NCI-H82 (cell line): ENCODE data around the gene TTYH2.
"Not testable (repeated sequence)": the region's sequence is repeated elsewhere in the genome, so short reads cannot be mapped to it uniquely, and the experiment has no call there.

Source experiments
- DNase-seq: peaks from one replicate; lab custom pipeline; 2025; lab: John Stamatoyannopoulos, UW

Gene TTYH2

DNA sequence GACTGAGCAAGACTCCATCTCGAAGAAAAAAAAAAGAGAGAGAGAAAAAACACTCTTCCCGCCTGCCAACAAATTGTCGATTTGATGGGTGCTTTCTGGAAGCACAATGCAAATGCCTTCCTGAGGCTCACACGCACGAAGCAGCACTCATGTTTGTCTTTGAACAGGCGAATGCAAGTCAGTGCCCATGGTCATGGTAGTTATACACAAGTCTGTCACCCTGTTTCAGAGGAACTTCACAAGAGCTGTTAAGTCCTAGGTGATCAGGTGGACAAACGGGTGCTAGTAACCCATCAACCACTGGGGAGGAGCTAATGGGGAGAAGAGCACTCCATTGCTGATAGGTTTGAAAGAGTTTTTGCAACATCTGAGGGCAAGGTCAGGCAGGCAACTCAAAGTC is 54.2 kb downstream of the TTYH2 start:
- no peak for DNase-seq

DNA sequence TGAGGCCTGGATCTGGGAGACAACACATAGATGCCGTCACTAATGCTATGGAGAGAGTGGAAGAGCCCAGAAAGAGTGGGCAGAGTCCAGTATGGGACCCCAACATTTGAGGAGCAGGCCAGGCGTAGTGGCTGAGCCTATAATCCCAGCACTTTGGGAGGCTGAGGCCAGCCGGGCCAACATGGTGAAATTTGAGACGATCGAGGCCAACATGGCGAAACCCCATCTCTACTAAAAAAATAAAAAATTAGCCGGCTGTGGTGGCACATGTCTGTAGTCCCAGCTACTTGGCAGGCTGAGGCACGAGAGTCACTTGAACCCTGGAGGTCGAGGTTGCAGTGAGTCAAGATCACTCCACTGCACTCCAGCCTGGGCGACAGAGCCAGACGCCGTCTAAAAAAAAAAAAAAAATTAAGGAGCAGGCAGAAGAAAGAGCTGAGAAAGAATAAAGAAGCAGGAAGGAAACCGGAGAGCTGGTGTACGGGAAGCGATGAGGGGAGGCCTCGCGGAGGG is 54.7 kb downstream of the TTYH2 start:
- DNase-seq: no peak

DNA sequence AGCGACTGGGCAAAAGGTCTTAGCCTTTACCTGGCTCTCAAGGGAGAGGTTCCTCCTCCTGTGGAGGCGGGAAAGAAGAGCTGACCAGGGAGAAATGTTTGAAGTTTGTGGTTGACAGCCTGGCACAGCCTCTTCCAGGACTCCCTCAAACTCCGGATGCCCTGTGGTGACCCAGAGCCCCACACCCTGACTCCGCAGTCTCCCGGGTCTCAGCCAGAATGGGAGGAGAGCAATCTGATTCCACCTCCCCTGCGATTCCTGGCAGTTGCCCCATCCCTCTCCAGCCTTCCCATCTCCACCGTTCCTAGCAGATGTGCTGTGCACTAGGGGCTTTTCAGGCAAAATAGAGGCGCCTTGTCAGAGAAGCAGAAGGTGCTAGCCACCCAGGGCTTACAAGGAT is 55.2 kb downstream of the TTYH2 start:
- no peak for DNase-seq

DNA sequence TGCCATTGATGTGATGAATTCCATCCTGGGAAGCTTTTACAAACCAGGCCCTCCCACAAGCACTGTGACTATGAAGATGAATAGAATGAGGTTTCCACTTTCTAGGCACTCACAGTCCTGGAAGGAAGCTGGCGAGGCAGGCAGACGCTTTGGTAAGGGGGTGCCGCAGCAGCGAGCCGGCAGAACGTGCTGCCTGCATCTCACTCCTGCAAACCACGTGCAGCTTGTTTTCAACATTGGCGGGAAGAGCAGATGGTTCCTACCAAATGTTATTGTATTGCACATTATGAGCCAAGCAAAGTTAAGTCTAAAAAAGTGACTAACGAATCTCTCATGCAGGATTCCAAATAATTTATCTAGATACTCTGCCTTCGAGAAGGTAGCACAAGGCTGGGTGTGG is 57.0 kb downstream of the TTYH2 start:
- DNase-seq: no peak

DNA sequence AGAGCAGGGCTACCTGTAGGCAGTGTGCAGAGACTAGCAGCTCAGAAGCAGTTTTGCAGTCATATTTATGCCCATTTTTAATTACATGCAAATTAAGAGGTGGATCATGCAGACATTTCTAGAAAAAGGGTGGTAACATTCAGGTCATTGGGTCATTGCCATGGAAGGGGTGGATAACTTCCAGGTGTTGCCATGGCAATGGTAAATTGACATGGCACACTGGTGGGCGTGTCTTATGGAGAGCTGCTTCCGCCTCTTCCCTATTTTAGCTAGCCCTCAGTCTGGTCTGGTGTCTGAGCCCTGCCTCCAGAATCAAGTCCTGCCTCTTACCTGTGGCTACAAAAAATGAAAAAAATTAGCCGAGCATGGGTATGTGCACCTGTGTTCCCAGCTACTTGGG is 57.9 kb downstream of the TTYH2 start:
- DNase-seq: peak; percentile 15

DNA sequence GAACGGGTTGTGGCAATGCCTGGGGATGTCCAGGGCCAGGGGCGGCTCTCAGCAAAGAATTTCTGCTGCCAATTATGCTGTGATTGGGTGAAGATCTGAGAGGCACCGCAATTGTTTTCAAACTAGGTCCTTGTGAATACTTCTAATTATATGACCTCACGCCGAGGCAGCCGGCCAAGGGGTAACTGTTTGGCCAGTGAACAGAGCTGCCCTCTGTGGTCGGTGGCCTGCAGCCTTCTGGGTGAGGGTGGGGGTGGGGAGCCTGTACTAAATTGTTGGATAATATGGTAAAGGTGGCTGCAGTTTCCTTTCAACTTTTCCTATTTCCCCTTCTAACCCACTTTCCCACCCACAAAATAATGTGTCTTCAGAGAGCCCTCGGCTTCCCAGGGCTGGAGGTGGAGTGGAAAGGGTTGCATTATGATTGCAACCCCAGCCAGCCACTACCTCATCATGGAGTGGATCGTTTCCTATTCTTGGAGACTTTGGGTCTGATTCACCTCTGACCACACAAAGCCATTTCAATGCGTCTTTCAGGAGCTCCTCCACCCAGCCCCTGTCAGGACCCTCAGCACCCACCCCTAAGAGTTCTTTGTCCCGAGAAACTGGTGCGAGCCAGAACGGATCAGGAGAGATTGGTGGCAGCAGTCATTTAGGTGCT is 58.7 kb downstream of the TTYH2 start:
- no peak for DNase-seq

DNA sequence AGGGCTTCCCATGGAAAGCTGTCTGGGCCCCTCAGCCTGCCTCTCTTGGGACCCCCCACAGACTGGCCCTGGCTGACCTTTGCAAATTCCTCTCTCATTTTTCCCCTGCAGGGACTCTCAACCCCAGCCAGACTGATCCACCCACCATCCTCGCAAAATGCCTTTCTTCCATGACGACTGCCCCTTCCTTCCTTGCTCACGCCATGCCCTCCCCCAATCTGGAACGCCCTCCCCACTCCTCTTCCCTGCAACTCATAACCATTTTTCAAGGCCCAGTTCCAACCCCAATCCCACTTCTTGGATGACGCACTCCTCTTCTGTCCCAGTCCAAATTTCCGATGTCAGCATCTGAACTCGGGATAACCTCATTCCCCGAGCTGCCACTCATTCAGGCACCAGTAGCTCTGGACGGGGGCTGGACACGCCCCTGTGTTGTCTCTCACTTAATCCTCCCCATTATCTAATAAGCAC is 59.4 kb downstream of the TTYH2 start:
- peak; percentile 85 for DNase-seq

DNA sequence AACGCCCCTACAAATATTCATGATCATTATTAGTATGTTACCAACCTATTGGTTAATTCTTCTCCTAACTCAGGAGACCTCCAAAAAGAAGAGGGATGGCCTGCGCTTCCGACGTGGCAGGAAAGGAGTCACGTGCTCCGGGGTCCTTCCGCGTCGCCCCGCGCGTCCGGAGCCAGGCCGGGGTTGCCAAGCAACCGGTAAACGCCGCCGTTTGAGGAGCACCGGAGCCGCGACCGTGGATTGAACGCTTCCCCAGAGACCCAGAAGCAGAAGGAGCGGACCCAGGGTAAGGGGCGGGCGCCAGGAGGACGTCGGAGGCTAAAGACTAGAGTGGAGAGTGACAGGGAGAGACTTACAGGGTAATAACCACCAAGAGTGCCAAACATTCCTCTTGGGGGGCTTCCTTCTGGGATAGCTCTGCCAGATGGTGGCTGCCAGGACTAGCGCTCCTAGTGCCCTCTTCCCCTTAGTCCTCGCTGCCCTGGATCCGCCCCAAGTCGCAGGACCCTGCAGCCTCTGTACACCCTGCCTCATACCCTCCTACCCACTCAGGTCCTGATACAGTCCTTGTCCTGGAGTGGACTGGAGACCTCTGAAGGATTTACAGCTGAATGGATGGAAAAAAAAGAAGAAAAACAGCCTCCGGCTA is 60.8 kb downstream of the TTYH2 start, which contains the start of gene DNAI2:
Gene DNAI2 (plus strand): TSS at position 175 of the 649 bp plus-strand sequence. CDS start 7,584 bp downstream, outside the sequence.
- DNase-seq: peak; percentile 76

DNA sequence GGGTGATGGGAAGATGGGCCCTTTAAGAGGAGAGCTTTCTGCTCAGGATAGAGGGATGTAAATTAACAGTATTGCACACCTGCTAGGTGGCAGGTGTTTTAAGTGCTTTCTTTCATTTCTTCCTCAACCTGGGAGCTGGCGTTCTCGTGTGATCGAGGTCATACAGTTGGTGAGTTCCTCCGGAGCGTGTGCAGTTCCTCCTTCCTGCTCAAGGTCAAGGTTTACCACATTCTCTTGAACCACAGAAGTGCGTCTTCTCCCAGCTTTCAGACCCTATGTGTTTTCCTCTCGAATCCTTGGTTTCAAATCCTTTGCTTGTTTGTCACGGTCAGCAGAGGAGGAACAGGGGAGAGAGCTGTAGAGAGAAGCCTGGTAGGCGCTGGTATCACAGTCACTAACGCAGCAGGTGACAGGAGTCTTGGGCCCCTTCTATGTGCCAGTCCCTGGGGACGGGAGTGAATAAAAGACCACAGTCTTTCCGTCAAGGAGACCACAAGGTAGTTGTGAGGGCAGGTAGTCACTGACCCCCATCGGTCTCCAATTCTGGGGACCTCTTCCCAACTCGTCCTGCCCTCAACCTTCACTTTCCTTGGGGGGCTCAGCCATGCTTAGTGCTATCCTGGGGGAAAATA is 61.5 kb downstream of the TTYH2 start:
- no peak for DNase-seq

DNA sequence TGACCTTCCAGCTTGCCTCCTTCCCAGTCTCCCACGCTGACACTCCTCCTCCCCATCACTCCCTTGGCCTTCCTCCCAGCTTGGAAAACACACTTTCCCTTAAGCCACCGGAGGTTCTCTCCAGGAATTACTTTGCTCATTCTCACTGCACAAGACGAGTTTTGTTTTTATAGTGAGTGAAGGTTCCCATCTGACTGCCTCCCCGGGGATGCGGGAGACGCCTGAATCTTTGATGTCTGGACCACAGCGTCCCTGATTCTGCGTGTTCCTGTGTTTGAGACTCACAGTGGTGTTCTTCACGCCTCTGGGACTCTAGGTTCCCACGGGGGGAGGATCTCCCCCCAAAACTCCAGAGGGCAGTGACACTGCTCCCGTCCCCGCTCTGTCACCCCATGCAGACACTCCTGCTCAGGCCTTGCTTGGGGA is 62.7 kb downstream of the TTYH2 start:
- DNase-seq: no peak

DNA sequence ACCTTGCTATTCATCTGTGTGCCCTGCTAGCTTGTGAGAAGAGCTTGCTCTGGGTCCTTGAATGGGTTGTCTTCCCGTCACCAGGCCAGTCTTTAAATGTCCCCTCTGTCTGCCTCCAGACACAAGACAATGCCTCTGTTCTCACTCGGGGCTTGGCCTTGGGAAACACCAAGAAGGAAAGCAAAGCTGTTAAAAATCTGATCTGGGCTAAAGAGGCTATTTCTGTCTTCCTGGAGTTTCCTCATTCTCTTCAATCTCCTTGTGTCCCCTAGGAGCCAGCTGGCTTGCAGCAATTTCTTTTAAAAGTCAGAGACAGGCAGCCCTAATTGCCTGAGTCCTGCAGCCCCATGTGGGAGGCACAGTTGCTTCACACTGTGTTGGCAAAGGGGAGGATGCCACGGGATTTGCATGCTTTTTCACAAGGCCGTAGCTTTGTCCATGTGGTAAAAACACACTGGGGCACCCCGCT is 63.2 kb downstream of the TTYH2 start:
- no peak for DNase-seq

DNA sequence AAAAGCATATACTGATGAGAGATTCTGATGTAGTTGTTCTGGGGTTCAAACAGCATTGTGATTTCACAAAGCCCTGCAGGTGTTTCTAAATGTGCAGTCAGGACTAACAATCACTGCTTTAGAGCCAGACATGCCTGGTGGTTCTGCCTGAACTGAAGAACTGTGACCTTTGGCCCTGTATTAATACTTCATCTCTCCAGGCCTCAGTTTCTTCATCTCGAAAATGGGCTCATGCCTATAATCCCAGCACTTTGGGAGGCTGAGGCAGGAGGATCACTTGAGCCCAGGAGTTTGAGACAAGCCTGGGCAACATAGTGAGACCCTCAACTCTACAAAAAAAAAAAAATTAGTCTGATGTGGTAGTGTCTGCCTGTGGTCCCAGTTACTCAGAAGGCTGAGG is 64.6 kb downstream of the TTYH2 start:
- no peak for DNase-seq

DNA sequence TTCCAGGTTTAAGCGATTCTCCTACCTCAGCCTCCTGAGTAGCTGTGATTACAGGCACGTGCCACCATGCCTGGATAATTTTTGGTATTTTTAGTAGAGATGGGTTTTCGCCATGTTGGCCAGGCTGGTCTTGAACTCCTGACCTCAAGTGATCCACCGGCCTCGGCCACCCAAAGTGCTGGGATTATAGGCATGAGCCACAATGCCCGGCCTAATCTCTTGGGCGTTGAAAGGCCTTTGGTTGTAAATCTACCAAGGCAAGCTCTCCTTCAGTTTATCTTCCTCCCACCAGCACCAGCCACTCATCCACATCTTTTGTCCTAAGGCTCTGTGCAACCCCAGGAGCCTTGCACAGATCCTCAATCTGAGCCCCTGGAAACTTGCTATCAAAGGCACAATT is 66.2 kb downstream of the TTYH2 start:
- not testable (repeated sequence) for DNase-seq

DNA sequence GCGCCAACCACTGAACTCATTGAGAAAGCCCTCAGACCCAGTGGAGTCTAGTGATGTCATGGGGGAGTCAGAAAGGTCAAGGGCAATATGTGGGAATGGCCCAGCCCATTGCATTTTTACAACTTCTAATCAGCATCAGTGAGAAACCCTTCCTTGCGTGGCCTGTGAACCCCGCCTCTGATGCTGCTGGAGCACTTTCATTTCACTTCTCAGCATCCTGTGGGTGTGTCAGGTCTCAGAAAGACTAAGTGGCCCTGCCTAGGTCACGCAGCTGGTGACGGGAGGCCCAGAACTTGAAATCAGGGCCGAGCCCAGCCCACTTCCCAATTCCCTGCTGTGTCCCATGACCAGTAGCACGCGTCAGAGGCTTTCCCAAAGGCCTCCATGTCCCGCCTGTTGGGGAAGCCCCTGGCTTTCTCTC is 66.7 kb downstream of the TTYH2 start:
- DNase-seq: no peak

DNA sequence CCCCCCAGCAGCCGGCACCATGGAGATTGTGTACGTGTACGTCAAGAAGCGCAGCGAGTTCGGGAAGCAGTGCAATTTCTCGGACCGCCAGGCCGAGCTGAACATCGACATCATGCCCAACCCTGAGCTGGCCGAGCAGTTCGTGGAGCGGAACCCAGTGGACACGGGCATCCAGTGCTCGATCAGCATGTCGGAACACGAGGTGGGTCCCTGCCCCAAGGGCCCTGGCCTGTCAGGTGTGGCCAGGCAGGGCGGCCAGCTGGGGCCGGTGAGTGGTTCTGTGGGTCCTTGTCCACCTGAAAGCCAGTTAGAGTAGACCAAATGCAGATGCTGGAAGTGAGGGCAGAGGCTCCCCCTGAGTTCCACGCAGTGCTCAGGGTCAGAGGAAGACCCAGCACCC is 68.4 kb downstream of the TTYH2 start:
- no peak for DNase-seq

DNA sequence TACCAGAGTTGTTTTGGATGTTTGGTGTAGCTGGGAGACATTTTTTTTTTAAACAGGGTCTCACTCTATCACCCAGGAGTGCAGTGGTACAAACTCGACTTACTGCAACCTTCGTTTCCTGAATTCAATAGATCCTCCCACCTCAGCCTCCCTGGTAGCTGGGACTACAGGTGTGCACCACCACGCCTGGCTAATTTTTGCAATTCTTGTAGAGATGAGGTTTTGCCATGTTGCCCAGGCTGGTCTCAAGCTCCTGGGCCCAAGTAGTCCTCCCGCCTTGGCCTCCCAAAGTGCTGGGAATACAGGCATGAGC is 68.9 kb downstream of the TTYH2 start:
- not testable (repeated sequence) for DNase-seq

DNA sequence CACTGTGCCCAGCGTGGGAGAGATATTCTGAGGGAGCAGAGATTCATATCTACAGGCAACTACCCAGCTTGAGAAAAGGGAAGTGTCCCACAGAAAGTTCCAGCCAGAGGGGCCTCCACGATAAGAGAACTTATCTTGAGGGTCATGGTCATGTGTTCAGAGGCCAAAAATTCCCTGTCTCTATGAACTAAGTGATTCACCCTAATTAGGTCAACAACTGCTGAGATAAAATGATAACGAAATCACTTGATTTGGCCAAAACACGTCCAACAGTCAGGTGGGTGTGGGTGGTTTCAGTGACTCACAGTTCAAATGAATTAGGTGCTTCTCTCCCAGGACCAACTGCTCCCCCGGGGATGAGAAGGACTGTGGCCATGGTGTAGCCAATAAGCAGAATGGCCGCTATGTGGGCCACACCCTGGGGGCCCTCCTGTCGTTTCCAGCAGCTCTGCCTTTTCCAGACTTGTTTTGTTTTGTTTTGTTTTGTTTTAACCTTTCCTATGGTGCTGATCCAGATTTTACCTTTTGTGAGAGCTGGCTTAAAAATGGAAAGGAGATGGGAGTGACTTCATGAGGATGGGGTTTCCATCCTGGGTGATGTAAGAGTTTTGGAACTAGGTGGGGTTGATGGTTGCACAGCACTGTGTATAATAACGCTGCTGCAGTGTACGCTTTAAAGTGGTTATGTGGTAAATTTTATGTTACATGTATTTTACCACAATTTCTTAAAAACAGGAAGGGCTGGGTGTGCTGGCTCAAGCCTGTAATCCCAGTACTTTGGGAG is 69.4 kb downstream of the TTYH2 start:
- DNase-seq: no peak

DNA sequence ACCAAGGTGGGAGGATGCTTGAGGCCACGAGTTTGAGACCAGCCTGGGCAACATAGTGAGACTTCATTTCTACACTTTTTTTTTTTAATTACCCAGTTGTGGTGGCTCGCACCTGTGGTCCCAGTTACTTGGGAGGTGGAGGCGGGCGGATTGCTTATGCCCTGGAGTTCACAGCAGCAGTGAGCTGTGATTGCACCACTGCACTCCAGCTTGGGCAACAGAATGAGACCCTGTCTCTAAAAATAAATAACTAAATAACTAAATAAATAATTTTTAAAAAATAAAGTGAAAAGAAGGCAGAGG is 70.0 kb downstream of the TTYH2 start:
- no peak for DNase-seq

DNA sequence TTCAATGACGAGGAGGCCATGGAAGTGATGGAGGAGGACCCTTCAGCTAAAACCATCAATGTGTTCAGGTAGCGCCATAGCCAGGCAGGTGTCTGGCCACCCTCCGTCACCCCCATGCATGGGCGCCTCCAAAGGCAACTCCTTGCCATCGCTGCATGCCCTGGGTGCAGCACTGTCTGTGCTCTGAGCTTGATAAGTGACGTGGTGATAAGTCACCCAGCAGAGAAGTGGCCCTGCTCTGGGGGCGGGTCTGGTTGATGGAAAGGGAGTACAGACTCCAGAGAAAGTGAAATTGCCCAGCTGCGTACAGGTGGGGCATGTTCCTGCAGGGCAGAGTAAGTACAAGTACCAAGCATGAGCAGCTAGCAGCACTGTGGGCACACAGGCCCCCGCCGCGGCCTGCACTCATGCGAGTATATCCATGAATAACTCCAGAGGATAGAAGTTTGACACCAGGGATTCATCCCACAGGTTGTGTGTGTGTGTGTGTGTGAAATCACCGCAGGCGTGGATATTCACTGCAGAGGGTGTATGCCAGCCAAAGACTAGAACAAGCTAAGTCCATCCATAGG is 73.7 kb downstream of the TTYH2 start:
- DNase-seq: no peak

DNA sequence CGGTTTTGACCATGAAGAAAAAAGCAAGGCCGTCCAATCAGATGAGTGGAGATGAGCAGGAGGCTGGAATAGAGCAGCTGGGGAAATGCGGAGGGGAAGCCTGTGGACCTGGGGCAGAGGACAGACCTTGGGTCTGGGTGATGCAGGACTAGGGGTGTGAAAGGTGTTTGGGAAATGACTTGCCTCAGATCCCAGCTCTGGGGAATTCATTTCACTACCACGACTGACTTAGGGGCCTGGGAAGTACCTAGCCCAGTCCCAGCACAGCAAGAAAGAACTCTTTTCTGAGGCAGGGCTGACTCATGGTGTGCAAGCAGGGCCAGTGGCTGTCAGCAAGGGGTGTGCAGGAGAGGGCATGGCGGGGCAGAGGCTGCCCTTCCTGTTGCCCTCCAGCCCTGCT is 75.4 kb downstream of the TTYH2 start:
- DNase-seq: no peak

DNA sequence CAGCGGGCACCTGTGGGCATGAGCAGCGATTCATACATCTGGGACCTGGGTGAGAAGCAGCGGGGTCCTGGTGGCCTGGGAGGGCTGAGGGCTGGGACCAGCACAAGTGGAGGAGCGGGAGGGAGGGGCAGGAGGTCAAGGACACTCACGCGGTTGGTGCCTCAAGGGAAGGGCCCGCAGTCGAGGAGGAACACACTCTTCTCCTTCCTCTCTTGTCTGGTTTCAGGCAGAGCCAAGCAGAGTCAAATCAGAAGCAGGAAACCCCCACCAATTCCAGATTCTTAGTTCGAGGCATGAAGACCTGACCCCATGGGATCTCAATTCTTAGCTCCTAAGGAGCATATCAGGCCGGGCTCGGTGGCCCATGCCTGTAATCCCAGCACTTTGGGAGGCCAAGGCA is 76.3 kb downstream of the TTYH2 start:
- no peak for DNase-seq

DNA sequence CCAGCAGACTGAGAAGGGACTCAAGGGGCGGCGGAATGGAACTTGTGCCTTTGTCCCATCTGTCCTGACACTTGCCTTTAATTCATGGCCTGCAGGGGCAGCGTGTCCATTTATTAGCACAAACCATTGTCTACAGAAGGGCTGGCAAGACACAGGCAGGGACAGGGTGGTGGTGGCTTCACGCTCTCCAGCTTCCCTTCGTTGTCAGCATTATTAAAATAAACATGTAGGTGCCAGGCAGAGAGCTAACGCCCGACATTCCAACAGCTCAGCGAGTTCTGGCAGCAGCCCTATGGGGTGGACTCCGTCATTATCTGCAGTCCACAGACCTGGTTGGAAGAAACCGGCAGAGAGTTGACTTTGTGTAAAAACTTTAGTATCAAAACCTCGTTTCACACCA is 77.0 kb downstream of the TTYH2 start:
- peak; percentile 28 for DNase-seq
